ENCODE data around the gene ZFP64.

ZFP64 gene

GRCh38 chr20:52103913-52104545, 87.5 kb downstream of the ZFP64 start:
- DNase-seq: peak; percentile 53

GRCh38 chr20:52103335-52103912, 88.2 kb downstream of the ZFP64 start:
- peak; percentile 61 for DNase-seq

- no peak for DNase-seq
Observed at GRCh38 chr20:52102559-52102958, 89.0 kb downstream of the ZFP64 start.

- DNase-seq: no peak
Observed at GRCh38 chr20:52102126-52102525, 89.5 kb downstream of the ZFP64 start.

All from activated CD8-positive, alpha-beta memory T cell treated with anti-CD3 and anti-CD28 coated beads, Interleukin-2, amount 50 U/mL, for 48 hours (primary cell).